Lower leg skin (tissue), 3 donors: ENCODE measurements around the gene TXNRD2.

Experiments used
- CTCF ChIP-seq, 3 donors: fragments of 450-650 bp; IDR thresholded peaks; one replicate each; pipeline ENCODE4 v1.5.1; 2016; ENCODE audit warnings: antibody characterized with exemption in 3 of 3, mild to moderate bottlenecking in 3 of 3, moderate library complexity in 2 of 3
- POLR2A ChIP-seq, 2 donors: fragments of 450-650 bp; IDR thresholded peaks; one replicate each; pipeline ENCODE4 v1.6.1; 2016 to 2017; ENCODE audit warnings: antibody characterized with exemption in 2 of 2, mild to moderate bottlenecking in 1 of 2, moderate library complexity in 1 of 2

- TF ChIP-seq CTCF (IDR thresholded peaks at IDR 0.05), result no peak
- no peak for TF ChIP-seq POLR2A (IDR thresholded peaks at IDR 0.05)
Observed at GRCh38 chr22:19862619-19863246, 78.9 kb downstream of the TXNRD2 start.
